HepG2 (cell line): Measurements from ENCODE around the gene SAE1. TPM values are rescaled to one million over a fixed set of nuclear protein-coding genes. Genes with fewer than 3 reads are reported as not detected.

Experiments used
- ATAC-seq: fragments of 200-7000 bp; cut with Tn5 transposase; 3 replicates; pipeline ENCODE4 v1.9.1; 2020; ENCODE audit warnings: mild to moderate bottlenecking, moderate library complexity
- BruUV-seq: library from RNA; stranded (reverse); fragments of 400-500 nt; replicated peaks from 2 replicates; lab custom pipeline; 2021; lab: Mats Ljungman, UMichigan
- CTCF ChIA-PET: fragments of 300-600 bp; formaldehyde crosslinking; extraction: SDS; loops from one replicate; lab custom pipeline; 2021; ENCODE audit warnings: low total read pairs, inconsistent platforms, low intra/inter-chr PET ratio; lab: Yijun Ruan, JAX
- POLR2A ChIA-PET: fragments of 350-600 bp; sonication (Branson Sonifier 250); formaldehyde crosslinking; loops from one replicate; lab custom pipeline; 2020; ENCODE audit warnings: antibody characterized with exemption, inconsistent platforms; lab: Yijun Ruan, JAX
- DNase-seq: peaks from one replicate; pipeline ENCODE4 v3.0.0-alpha.2; 2015; ENCODE audit warnings: low spot score
- FAIRE-seq: peaks from 3 replicates; lab custom pipeline; 2011; peaks lifted over from hg19 to GRCh38; lab: Jason Lieb, UNC
- H2AFZ ChIP-seq: one replicate; pipeline ENCODE4 v1.6.1; 2011; ENCODE audit warnings: low read length, inconsistent platforms
- H3K27ac ChIP-seq: fragments of 300-600 bp; 3 replicates; pipeline ENCODE4 v1.8.0; 2011; ENCODE audit warnings: mixed run types, mild to moderate bottlenecking, mixed read lengths, low read length, inconsistent platforms; ENCODE audit not compliant: insufficient read depth; ENCODE audit errors: extremely low read length
- H3K27me3 ChIP-seq, 2 experiments: fragments of 200-600 bp in 1 of 2; 2 replicates in 1 of 2; 3 replicates in 1 of 2; pipeline versions ENCODE4 v1.6.0 to v1.8.0; 2011; ENCODE audit warnings: low read length in 2 of 2, mild to moderate bottlenecking in 2 of 2, moderate library complexity in 2 of 2, inconsistent platforms in 1 of 2; ENCODE audit not compliant: insufficient read depth in 2 of 2, control insufficient read depth in 1 of 2
- H3K36me3 ChIP-seq, 2 experiments: fragments of 200-600 bp in 1 of 2; replicated peaks in 1 of 2; 2 replicates in 1 of 2; 3 replicates in 1 of 2; pipeline versions ENCODE4 v1.5.1 to v1.8.0; 2011; ENCODE audit warnings: low read length in 2 of 2, inconsistent platforms in 1 of 2; ENCODE audit not compliant: insufficient read depth in 2 of 2, control insufficient read depth in 1 of 2
- H3K4me1 ChIP-seq: 2 replicates; pipeline ENCODE4 v1.5.1; 2012; ENCODE audit warnings: low read length, inconsistent platforms; ENCODE audit not compliant: insufficient read depth
- H3K4me2 ChIP-seq: 2 replicates; pipeline ENCODE4 v1.6.0; 2011; ENCODE audit warnings: low read depth, low read length, inconsistent platforms
- H3K4me3 ChIP-seq, 3 experiments: fragments of 200-600 bp in 1 of 3; sonication (generic), shearing (Covaris generic) in 1 of 3; replicated peaks in 1 of 3; 2 replicates each; pipeline ENCODE4 v1.5.1; 2011 to 2016; ENCODE audit warnings: low read length in 3 of 3, inconsistent platforms in 2 of 3, low read depth in 2 of 3, mild to moderate bottlenecking in 2 of 3, control low read depth in 1 of 3, mixed read lengths in 1 of 3; ENCODE audit not compliant: insufficient read depth in 1 of 3
- H3K79me2 ChIP-seq: one replicate; pipeline ENCODE4 v1.6.1; 2011; ENCODE audit warnings: low read length, inconsistent platforms; ENCODE audit not compliant: insufficient read depth
- H3K9ac ChIP-seq: 2 replicates; pipeline ENCODE4 v1.6.0; 2011; ENCODE audit warnings: mild to moderate bottlenecking, low read depth, low read length, inconsistent platforms; ENCODE audit not compliant: insufficient read depth
- H3K9me3 ChIP-seq: 2 replicates; pipeline ENCODE4 v1.5.1; 2012; ENCODE audit warnings: mild to moderate bottlenecking, low read length
- H4K20me1 ChIP-seq: 2 replicates; pipeline ENCODE4 v1.6.0; 2011; ENCODE audit warnings: inconsistent platforms, mild to moderate bottlenecking, low read length, moderate library complexity; ENCODE audit not compliant: insufficient read depth
- BCLAF1 ChIP-seq: fragments of 450-650 bp; IDR thresholded peaks from 2 replicates; pipeline ENCODE4 v1.6.1; 2017; ENCODE audit warnings: mild to moderate bottlenecking
- CHCHD3 ChIP-seq: sonication (generic); formaldehyde crosslinking; IDR thresholded peaks from 2 replicates; pipeline ENCODE4 v1.8.0; 2022; ENCODE audit warnings: mild to moderate bottlenecking, missing genetic modification reagents, moderate library complexity
- DR1 ChIP-seq: sonication (generic); formaldehyde crosslinking; IDR thresholded peaks from 2 replicates; pipeline ENCODE4 v1.8.0; 2021; ENCODE audit warnings: mild to moderate bottlenecking, missing genetic modification reagents, inconsistent platforms
- KDM2A ChIP-seq: sonication (generic); formaldehyde crosslinking; IDR thresholded peaks from 2 replicates; pipeline ENCODE4 v1.4.0; 2020; ENCODE audit warnings: low read depth, missing genetic modification reagents, borderline replicate concordance
- SATB2 ChIP-seq: sonication (generic); formaldehyde crosslinking; IDR thresholded peaks from 2 replicates; pipeline ENCODE4 v1.5.0; 2020; ENCODE audit warnings: missing genetic modification reagents
- SPEN ChIP-seq: sonication (generic); formaldehyde crosslinking; IDR thresholded peaks from 2 replicates; pipeline ENCODE4 v1.5.1; 2020; ENCODE audit warnings: low read depth, mild to moderate bottlenecking, missing genetic modification reagents
- TBP ChIP-seq: sonication (generic); formaldehyde crosslinking; IDR thresholded peaks from 2 replicates; pipeline ENCODE4 v1.5.0; 2020; ENCODE audit warnings: missing genetic modification reagents
- YY1 ChIP-seq: IDR thresholded peaks from 2 replicates; pipeline ENCODE4 v1.6.1; 2011; ENCODE audit warnings: low read length, low read depth, moderate library complexity, mild to moderate bottlenecking; ENCODE audit not compliant: insufficient read depth, insufficient replicate concordance
- ZIK1 ChIP-seq: sonication (generic); formaldehyde crosslinking; IDR thresholded peaks from 2 replicates; pipeline ENCODE4 v1.5.0; 2020; ENCODE audit warnings: mild to moderate bottlenecking, low read depth, missing genetic modification reagents, borderline replicate concordance
- ZNF451 ChIP-seq: sonication (generic); formaldehyde crosslinking; IDR thresholded peaks from 2 replicates; pipeline ENCODE4 v1.5.0; 2020; ENCODE audit warnings: mild to moderate bottlenecking, missing genetic modification reagents
- ZNF543 ChIP-seq: sonication (generic); formaldehyde crosslinking; IDR thresholded peaks from 2 replicates; pipeline ENCODE4 v1.4.0; 2020; ENCODE audit warnings: mild to moderate bottlenecking, missing genetic modification reagents
- ZNF569 ChIP-seq: sonication (generic); formaldehyde crosslinking; IDR thresholded peaks from 2 replicates; pipeline ENCODE4 v1.5.0; 2020; ENCODE audit warnings: mild to moderate bottlenecking, missing genetic modification reagents, moderate library complexity, borderline replicate concordance
- ZNF609 ChIP-seq: sonication (generic); formaldehyde crosslinking; IDR thresholded peaks from 2 replicates; pipeline ENCODE4 v1.4.0; 2020; ENCODE audit warnings: mild to moderate bottlenecking, missing genetic modification reagents, borderline replicate concordance
- ZNF615 ChIP-seq: sonication (generic); formaldehyde crosslinking; IDR thresholded peaks from 2 replicates; pipeline ENCODE4 v1.5.0; 2020; ENCODE audit warnings: mild to moderate bottlenecking, missing genetic modification reagents, borderline replicate concordance
- ZNF841 ChIP-seq: sonication (generic); formaldehyde crosslinking; IDR thresholded peaks from 2 replicates; pipeline ENCODE4 v1.8.1; 2023; ENCODE audit warnings: missing genetic modification reagents, borderline replicate concordance
- WGBS: methylation state at CpG from one replicate; pipeline ENCODE4 v1.1.6; 2017; ENCODE audit warnings: low lambda C conversion rate; 5-methylcytosine and 5-hydroxymethylcytosine counted together
- in situ Hi-C: cut with HindIII; loops from 2 replicates; pipeline ENCODE4 v1.10.0; 2017; ENCODE audit warnings: low pct_unique_long_range_greater_than_20kb; ENCODE audit not compliant: extremely low pct_ligation_motif_present
- intact Hi-C: fragments of 100-400 bp; cut with micrococcal nuclease; formaldehyde crosslinking; loops from one replicate; pipeline ENCODE4 v1.10.0; 2022; ENCODE audit not compliant: unreplicated experiment
- polyA plus RNA-seq, 8 experiments: library from polyadenylated mRNA; depleted of rRNA in 3 of 8; stranded (reverse) in 7 of 8; unstranded in 1 of 8; fragments of >200 nt; fragmentation: Illumina TruSeq in 4 of 8; extraction: Trizol in 4 of 8; gene quantifications; 2 replicates each; pipeline versions ENCODE4 v1.2.1 to v1.2.3, GENCODE V29; 2011 to 2016; ENCODE audit warnings: low read depth in 4 of 8, missing spikeins in 1 of 8, mixed read lengths in 1 of 8; ENCODE audit not compliant: insufficient read depth in 1 of 8
- total RNA-seq, 5 experiments: library from RNA; depleted of rRNA; stranded (reverse); fragments of >200 nt; fragmentation: Illumina TruSeq; extraction: Trizol; gene quantifications; 2 replicates each; pipeline ENCODE4 v1.2.3, GENCODE V29; 2016; ENCODE audit warnings: low read depth in 1 of 5

The SAE1 gene
- total and polyA plus RNA-seq, 2 of the 13 experiments (the other 11 are each of a cell fraction or from before 2014, with no cell fraction given) = 87.6 to 197 TPM

GRCh38 chr19:47130589-47131227, at the start of gene SAE1 (continued):
- TF ChIP-seq SPEN (CRISPR knock-in tag) (peak; percentile 92), CHCHD3 (CRISPR knock-in tag) (no peak), TBP (CRISPR knock-in tag) (no peak), ZNF451 (CRISPR knock-in tag) (peak; percentile 86)

- DNase-seq = no peak
- 95% methylated on average over 6 of the region's 6 CpGs for WGBS
- Histone ChIP-seq H3K27ac (no peak overlapping the region), H3K79me2 (peaks cover 2% of the 10 kb centered on the region), H3K27me3 (no peaks in the 10 kb centered on the region), H3K9me3 (no peaks in the 10 kb centered on the region), H3K4me2 (no peak overlapping the region), H2AFZ (no peak overlapping the region), H3K4me3 (no peak overlapping the region), H3K9ac (no peak overlapping the region), H4K20me1 (no peaks in the 10 kb centered on the region), H3K4me1 (peaks cover 7% of the 10 kb centered on the region), H3K36me3 (peaks cover 16 to 68% of the 10 kb centered on the region in 2 experiments)
- intact Hi-C loops = no loop called here
- no peak for FAIRE-seq
- BruUV-seq = no TSS peak
- POLR2A ChIA-PET = interaction anchor here (0.8 to 6.4 kb wide), 5 partner anchors 15 to 41 kb away, joined by 4 to 48 read pairs (median 19); partner anchors contain the start of gene ZC3H4
- ATAC-seq = no peak
- in situ Hi-C loops = no loop called here
- CTCF ChIA-PET = no interaction called here
- TF ChIP-seq ZNF841 (CRISPR knock-in tag) (no peak), ZNF615 (no peak), ZNF543 (CRISPR knock-in tag) (no peak), BCLAF1 (no peak), ZNF569 (no peak), KDM2A (CRISPR knock-in tag) (no peak), YY1 (no peak), DR1 (no peak), ZNF609 (CRISPR knock-in tag) (no peak), ZIK1 (CRISPR knock-in tag) (no peak), SATB2 (CRISPR knock-in tag) (no peak)
Measured at GRCh38 chr19:47081095-47081494, 49.5 kb upstream of the SAE1 start.
